Upper lobe of right lung (tissue), 1 donor: Measurements from ENCODE around the gene KRT2. TPM values are rescaled to one million over a fixed set of nuclear protein-coding genes. Genes with fewer than 3 reads are reported as not detected.

ENCODE experiments used
- ATAC-seq: fragments of 200-7000 bp; cut with Tn5 transposase; one replicate; pipeline ENCODE4 v1.9.1; 2020; ENCODE audit warnings: mild to moderate bottlenecking, moderate library complexity
- DNase-seq: peaks from one replicate; pipeline ENCODE4 v3.0.0-alpha.2; 2020
- H3K27ac ChIP-seq: fragments of 200-600 bp; one replicate; pipeline ENCODE4 v1.8.0; 2022
- H3K27me3 ChIP-seq: fragments of 200-600 bp; one replicate; pipeline ENCODE4 v1.8.0; 2022; ENCODE audit warnings: mild to moderate bottlenecking
- H3K36me3 ChIP-seq: fragments of 200-600 bp; one replicate; pipeline ENCODE4 v1.8.0; 2022
- H3K4me1 ChIP-seq: fragments of 200-600 bp; one replicate; pipeline ENCODE4 v1.8.0; 2022
- H3K4me3 ChIP-seq: fragments of 200-600 bp; one replicate; pipeline ENCODE4 v1.8.0; 2022; ENCODE audit warnings: mild to moderate bottlenecking
- H3K9me3 ChIP-seq: fragments of 200-600 bp; one replicate; pipeline ENCODE4 v1.8.0; 2022
- intact Hi-C: fragments of 100-400 bp; cut with DNase I; formaldehyde crosslinking; loops from one replicate; pipeline ENCODE4 v1.11.0; 2022
- total RNA-seq: library from RNA; stranded (reverse); fragmentation: NEBNext Ultra II Directional; extraction: Animal tissue kit (Norgen Biotek cat#: 25700); gene quantifications from one replicate; pipeline ENCODE4 v1.2.1, GENCODE V29; 2021
- TF ChIP-seq, protein P1 (sequence below): fragments of 200-600 bp; IDR thresholded peaks from one replicate; pipeline ENCODE4 v1.8.0; 2022; ENCODE audit warnings: antibody characterized with exemption
- donor health status: DM: no; HTN: yes; CAD: no; lungs with severe emphysema.

KRT2 gene
- total RNA-seq, 1 donor from 2014 or later, result not detected

GRCh38 chr12:52629281-52630007, 22.6 kb downstream of the KRT2 start:
- Histone ChIP-seq H3K4me3 (no peak overlapping the region), H3K36me3 (no peaks in the 10 kb centered on the region), H3K9me3 (no peaks in the 10 kb centered on the region), H3K27me3 (peaks cover 6% of the 10 kb centered on the region), H3K27ac (no peak overlapping the region), H3K4me1 (no peaks in the 10 kb centered on the region)
- intact Hi-C loops, result no loop called here
- TF ChIP-seq, protein P1, sequence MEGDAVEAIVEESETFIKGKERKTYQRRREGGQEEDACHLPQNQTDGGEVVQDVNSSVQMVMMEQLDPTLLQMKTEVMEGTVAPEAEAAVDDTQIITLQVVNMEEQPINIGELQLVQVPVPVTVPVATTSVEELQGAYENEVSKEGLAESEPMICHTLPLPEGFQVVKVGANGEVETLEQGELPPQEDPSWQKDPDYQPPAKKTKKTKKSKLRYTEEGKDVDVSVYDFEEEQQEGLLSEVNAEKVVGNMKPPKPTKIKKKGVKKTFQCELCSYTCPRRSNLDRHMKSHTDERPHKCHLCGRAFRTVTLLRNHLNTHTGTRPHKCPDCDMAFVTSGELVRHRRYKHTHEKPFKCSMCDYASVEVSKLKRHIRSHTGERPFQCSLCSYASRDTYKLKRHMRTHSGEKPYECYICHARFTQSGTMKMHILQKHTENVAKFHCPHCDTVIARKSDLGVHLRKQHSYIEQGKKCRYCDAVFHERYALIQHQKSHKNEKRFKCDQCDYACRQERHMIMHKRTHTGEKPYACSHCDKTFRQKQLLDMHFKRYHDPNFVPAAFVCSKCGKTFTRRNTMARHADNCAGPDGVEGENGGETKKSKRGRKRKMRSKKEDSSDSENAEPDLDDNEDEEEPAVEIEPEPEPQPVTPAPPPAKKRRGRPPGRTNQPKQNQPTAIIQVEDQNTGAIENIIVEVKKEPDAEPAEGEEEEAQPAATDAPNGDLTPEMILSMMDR, result no peak
- DNase-seq, result no peak
- peak; percentile 57 for ATAC-seq

- Histone ChIP-seq H3K36me3 (no peaks in the 10 kb centered on the region), H3K9me3 (no peaks in the 10 kb centered on the region)
- no peak for DNase-seq
These were observed 23.2 kb downstream of the KRT2 start for GRCh38 chr12:52628841-52629240.

GRCh38 chr12:52628111-52628507, 23.9 kb downstream of the KRT2 start:
- Histone ChIP-seq H3K4me3 (no peak overlapping the region), H3K4me1 (no peaks in the 10 kb centered on the region), H3K9me3 (no peaks in the 10 kb centered on the region), H3K36me3 (no peaks in the 10 kb centered on the region), H3K27me3 (no peaks in the 10 kb centered on the region), H3K27ac (no peak overlapping the region)
- TF ChIP-seq, protein P1, result no peak
- intact Hi-C loops, result no loop called here
- ATAC-seq (no peak), DNase-seq (no peak)

More at GRCh38 chr12:52628841-52629240, 23.2 kb downstream of the KRT2 start:
- Histone ChIP-seq H3K4me3 (no peak overlapping the region), H3K27me3 (peaks cover 6% of the 10 kb centered on the region), H3K4me1 (no peaks in the 10 kb centered on the region), H3K27ac (no peak overlapping the region)
- no peak for ATAC-seq
- intact Hi-C loops, result no loop called here
- TF ChIP-seq, protein P1, result no peak

DNA sequence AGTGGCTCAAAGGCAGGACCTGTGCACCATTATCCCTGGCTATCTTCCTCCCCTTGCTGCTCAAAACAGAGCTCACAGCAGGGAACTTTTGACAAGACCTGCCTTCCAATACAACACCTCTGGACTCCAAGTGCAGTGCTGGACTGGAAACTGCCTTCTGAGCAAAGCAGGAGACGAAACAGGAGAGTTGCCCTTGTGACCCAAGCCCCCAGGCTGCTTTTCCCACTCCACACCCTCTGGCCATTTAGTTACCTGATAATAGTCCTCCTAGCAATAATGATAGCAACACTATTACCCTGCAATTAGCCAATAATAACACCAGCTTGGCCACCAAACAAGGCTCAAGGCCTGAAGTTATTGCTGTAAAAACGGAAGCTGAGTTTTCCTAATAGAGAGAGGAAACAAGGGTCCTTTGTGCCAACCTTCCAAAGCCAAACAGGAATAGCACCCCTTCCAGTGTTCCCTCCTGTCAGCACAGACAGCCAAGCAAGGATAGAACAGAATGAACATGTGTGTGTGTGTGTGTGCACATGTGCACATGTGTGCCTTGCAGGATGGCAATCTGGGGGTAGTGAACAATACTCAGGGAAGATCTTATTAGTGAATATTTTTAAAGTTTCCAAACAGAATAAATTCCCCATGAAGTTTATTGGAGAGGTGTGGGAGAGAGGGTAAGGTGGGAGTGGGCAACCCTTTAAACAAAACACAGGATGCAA, 24.5 kb downstream of the KRT2 start:
- intact Hi-C loops, result no loop called here
- H3K36me3 ChIP-seq, result no peaks in the 10 kb centered on the region
- no peaks in the 10 kb centered on the region for H3K9me3 ChIP-seq
- H3K27ac ChIP-seq, result no peak overlapping the region
- ATAC-seq, result no peak
- DNase-seq, result no peak
- TF ChIP-seq, protein P1, result no peak
- H3K27me3 ChIP-seq, result no peaks in the 10 kb centered on the region
- no peak overlapping the region for H3K4me3 ChIP-seq
- H3K4me1 ChIP-seq, result no peaks in the 10 kb centered on the region

DNA sequence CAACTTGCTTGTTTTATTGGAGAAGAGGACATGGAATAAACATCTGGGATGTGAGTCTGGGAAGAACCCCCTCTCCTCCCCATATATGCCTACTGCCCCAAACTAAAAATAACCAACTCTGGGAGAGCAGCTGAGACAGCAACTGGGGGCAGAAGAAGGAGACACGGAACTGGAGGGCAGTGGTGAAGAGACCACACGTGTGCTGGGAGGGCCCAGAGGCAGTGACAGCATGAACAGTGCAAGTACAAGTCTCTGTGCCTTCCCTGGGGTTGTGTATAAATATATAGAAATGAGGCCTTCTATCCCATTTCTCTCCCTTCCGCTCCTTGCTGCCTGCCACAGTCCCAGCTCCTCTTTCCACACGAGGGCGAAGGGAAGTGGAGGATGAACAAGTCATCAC, 29.7 kb downstream of the KRT2 start:
- Histone ChIP-seq H3K27ac (no peak overlapping the region), H3K9me3 (no peaks in the 10 kb centered on the region), H3K36me3 (no peaks in the 10 kb centered on the region), H3K4me3 (no peak overlapping the region), H3K27me3 (no peaks in the 10 kb centered on the region), H3K4me1 (no peaks in the 10 kb centered on the region)
- DNase-seq (no peak), ATAC-seq (no peak)
- intact Hi-C loops, result no loop called here
- TF ChIP-seq, protein P1, result no peak
